ENCODE results near the gene MPZL3.

The MPZL3 gene

DNA sequence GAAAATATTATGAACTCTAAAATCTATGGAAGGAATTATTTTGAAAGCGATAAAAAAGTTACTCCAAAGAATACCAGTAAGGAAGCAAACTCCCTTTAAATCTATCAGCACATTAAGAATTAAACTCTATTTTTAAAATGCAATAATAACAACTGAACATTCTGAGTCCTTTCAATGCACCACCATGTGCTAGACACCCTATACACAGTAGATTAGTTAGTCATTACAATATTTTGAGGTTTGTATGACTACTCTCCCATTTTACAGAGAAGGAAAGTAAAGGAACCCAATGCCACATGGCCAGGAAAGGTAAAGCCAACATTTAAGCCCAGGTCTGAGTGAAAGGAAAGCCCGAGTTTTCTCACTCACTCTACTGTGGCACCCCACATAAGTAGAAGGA lies 45.1 kb downstream of the MPZL3 start:
- H3K4me3 ChIP-seq (ENCODE audit: low read length) = no peak overlapping the region
- H3K27me3 ChIP-seq (ENCODE audit: control insufficient read depth, insufficient read depth, low read length) = no peaks in the 10 kb centered on the region

DNA sequence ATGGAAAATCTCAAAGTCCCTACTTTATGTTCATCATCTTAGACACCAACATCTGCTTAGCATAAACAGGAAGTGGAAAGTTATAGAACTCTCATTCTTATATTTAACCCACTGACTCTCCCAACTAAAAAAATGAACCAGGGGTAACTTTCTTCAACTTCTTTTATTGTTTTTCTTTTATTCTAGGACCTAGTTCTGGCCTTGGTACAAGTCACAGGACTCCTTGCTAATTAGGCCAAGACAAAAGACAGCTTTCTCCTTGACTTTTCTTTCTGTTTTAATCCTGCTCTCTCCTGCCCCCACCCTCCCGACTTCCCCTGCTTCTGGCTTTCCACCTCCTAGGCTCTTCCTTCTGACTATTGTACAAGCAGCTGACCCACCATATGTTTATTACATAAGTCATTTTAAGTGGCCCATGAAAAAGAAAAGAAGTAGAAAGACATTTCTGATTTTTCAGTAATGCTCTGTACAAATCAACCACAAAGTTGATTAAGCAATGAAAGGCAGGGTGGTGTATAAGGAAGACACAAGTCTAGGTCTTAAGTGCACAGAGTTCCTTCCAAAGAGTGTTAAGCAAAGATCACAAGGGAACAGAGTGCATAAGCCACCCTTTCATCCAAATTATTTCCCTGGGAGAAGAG lies 45.7 kb downstream of the MPZL3 start:
- peaks cover 15% of the 10 kb centered on the region for H3K4me1 ChIP-seq (ENCODE audit: control insufficient read depth, low read depth, low read length)
- no peak overlapping the region for H3K4me3 ChIP-seq (ENCODE audit: low read length)
- no peaks in the 10 kb centered on the region for H3K36me3 ChIP-seq (ENCODE audit: control insufficient read depth, low read depth, low read length)
- no peaks in the 10 kb centered on the region for H3K27me3 ChIP-seq (ENCODE audit: control insufficient read depth, insufficient read depth, low read length)
- no peak overlapping the region for H3K9ac ChIP-seq (ENCODE audit: low read length)
- no peak overlapping the region for H3K27ac ChIP-seq (ENCODE audit: low read length)
- H3K9me3 ChIP-seq (ENCODE audit: control insufficient read depth, low read depth, low read length) = no peaks in the 10 kb centered on the region

More for the DNA sequence above, 45.1 kb downstream of the MPZL3 start:
- no peaks in the 10 kb centered on the region for H3K36me3 ChIP-seq (ENCODE audit: control insufficient read depth, low read depth, low read length)
- no peak overlapping the region for H3K9ac ChIP-seq (ENCODE audit: low read length)
- H3K4me1 ChIP-seq (ENCODE audit: control insufficient read depth, low read depth, low read length) = peaks cover 21% of the 10 kb centered on the region
- H3K9me3 ChIP-seq (ENCODE audit: control insufficient read depth, low read depth, low read length) = no peaks in the 10 kb centered on the region
- no peak overlapping the region for H3K27ac ChIP-seq (ENCODE audit: low read length)

DNA sequence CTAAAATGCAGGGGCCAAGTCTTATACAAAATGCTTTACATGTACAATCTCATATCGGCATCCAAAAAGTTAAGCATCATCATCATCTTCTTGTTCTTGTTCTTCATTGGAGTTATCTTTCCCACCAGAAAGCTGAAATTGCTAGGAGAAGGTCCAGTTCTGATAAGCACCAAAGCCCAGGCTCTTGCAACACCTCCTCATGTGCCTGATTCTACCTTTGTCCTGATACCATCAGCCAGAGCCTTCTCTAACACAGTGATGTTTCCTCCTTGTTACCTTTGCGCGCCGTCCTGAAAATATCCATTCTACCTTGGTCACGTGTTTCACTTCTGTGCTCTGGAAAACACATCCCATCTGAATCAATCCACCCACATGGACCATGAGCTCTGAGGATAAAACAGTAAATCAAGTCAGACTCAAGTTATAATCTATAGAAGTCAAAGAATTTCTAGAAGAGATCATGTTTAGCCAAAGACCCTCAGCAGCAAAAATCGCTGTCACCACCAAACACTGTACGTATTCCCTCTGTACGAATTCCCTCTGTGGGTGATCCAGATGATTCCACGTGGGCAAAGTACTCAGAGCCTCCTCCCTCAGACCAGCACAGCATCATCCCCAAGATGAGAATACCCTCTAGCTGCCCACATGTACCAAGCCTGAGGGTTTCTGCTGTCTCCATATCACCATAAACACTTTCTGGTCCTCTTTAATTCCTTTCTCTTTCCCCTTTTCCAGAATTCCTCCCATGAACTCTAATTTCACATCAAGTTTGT lies 46.4 kb downstream of the MPZL3 start:
- Histone ChIP-seq H3K36me3 (ENCODE audit: control insufficient read depth, low read depth, low read length) (no peaks in the 10 kb centered on the region), H3K4me3 (ENCODE audit: low read length) (no peak overlapping the region), H3K9me3 (ENCODE audit: control insufficient read depth, low read depth, low read length) (no peaks in the 10 kb centered on the region), H3K9ac (ENCODE audit: low read length) (no peak overlapping the region), H3K27ac (ENCODE audit: low read length) (no peak overlapping the region), H3K4me1 (ENCODE audit: control insufficient read depth, low read depth, low read length) (peaks cover 8% of the 10 kb centered on the region), H3K27me3 (ENCODE audit: control insufficient read depth, insufficient read depth, low read length) (no peaks in the 10 kb centered on the region)

DNA sequence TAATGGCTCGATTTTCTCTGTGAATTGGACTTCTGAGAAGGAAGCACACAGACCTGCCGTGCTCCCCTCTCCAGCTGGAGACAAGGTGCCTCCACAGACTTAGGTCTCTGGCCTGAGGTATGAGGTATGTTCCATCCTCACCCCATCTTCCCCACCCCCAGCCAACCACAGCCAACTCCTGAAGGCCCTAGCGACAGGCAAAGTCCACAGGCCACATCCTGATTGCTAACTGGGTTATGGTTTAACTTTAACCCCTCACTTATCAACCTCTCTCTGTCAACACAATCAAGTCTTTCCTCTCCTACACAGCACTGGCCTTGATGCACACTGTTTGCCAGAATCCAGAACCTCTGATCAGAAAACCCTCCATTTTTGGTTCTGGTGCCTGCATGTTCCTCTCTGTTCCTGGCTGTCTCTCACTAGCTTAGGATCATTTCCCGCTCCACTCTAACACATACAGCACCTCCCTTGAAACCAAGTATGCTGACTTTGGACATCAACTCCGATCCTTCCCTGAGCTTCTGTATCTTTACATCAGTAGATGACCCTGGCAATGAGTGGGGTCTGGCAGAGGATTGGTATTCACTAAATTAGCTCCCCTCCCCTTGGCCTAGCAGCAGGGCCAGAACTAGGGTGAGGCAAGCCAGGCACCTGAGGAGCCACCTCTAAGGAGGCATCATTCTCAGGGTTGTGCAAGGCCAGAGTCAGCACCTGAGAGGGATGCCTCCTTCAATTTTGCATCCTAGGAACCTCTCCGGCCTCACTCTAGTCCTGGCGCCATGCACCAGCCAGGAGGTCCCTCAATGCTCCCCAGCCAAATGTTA lies 49.4 kb downstream of the MPZL3 start:
- Histone ChIP-seq H3K4me1 (ENCODE audit: control insufficient read depth, low read depth, low read length) (peaks cover 3% of the 10 kb centered on the region), H3K9ac (ENCODE audit: low read length) (no peak overlapping the region), H3K27me3 (ENCODE audit: control insufficient read depth, insufficient read depth, low read length) (no peaks in the 10 kb centered on the region), H3K27ac (ENCODE audit: low read length) (no peak overlapping the region), H3K36me3 (ENCODE audit: control insufficient read depth, low read depth, low read length) (no peaks in the 10 kb centered on the region), H3K4me3 (ENCODE audit: low read length) (no peak overlapping the region), H3K9me3 (ENCODE audit: control insufficient read depth, low read depth, low read length) (no peaks in the 10 kb centered on the region)

DNA sequence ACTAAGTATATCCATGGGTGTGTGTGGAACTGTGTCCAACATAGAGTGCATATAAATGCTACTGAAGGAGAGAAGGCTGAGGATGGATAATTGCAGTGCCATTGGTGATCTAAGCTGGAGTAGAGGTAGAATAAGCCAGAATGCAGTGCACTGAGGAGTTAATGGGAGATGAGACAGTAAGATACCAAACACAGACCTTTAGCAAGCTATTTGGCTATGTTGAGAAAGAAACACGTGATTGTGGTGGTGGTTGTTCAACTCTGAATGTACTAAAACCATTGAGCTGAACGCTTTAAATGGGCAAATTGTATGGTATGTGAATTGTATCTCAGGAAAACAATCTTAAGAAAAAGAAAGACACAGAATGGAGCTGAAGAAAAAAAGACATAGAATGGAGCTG lies 50.2 kb downstream of the MPZL3 start:
- no peak overlapping the region for H3K4me3 ChIP-seq (ENCODE audit: low read length)
- no peaks in the 10 kb centered on the region for H3K9me3 ChIP-seq (ENCODE audit: control insufficient read depth, low read depth, low read length)
- no peaks in the 10 kb centered on the region for H3K27me3 ChIP-seq (ENCODE audit: control insufficient read depth, insufficient read depth, low read length)
- no peaks in the 10 kb centered on the region for H3K36me3 ChIP-seq (ENCODE audit: control insufficient read depth, low read depth, low read length)
- no peak overlapping the region for H3K9ac ChIP-seq (ENCODE audit: low read length)
- H3K4me1 ChIP-seq (ENCODE audit: control insufficient read depth, low read depth, low read length) = peaks cover 3% of the 10 kb centered on the region
- no peak overlapping the region for H3K27ac ChIP-seq (ENCODE audit: low read length)

DNA sequence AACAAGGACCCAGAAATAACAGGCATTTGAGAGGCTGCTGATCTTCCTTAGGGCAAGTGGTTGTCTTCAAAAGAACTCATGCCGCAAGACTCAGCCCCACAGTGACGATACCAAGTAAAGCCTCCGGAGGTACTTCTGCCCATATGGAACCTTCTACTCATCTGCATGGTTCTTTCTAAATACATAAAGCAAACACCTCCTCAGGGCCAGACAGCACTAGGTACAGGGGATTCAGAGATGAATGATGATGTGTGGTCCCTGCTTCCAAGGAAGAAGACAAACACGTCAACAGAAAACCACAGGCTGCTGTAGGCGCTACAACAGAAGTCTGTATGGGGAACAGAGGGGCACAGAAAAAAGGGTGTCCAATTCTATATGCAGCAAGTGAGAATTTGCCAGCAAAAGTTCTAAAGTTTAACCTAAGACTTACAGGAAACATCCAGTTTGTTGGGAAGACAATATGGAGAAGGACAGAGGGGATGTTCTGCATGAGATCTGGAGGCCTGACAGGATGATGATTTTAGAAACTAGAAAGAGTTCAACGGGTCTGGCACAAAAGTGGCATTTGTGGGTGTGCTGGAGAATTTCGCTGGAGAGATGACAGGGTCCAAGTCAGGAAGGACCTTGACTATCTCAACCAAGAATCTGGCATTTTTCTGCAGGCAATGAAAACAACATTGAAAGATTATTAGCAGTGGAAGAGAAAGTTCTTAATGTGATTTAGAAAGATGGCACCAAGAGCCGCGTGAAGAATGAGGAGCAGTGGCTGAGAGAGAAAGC lies 51.1 kb downstream of the MPZL3 start:
- Histone ChIP-seq H3K27ac (ENCODE audit: low read length) (no peak overlapping the region), H3K27me3 (ENCODE audit: control insufficient read depth, insufficient read depth, low read length) (no peaks in the 10 kb centered on the region), H3K4me3 (ENCODE audit: low read length) (no peak overlapping the region), H3K36me3 (ENCODE audit: control insufficient read depth, low read depth, low read length) (no peaks in the 10 kb centered on the region), H3K4me1 (ENCODE audit: control insufficient read depth, low read depth, low read length) (peaks cover 4% of the 10 kb centered on the region), H3K9ac (ENCODE audit: low read length) (no peak overlapping the region), H3K9me3 (ENCODE audit: control insufficient read depth, low read depth, low read length) (no peaks in the 10 kb centered on the region)

DNA sequence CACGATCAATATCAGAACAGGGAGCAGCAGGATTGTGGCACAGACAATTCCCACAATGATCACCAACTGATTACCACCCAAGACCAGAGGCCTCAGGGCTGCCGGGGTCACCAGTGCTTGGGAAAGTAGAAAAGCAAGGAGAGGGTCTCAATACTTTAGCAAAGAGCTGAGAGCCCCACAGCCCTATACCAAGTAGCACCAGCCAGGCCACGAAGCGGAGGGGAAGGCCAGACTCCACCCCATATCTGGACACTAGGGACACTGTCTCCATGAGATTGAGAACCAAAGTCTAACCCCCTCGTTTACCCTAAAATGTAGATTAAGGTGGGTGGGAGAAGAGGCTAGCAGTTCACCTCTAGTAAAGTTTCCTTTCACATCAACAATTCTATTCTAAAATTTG lies 51.7 kb downstream of the MPZL3 start:
- no peaks in the 10 kb centered on the region for H3K27me3 ChIP-seq (ENCODE audit: control insufficient read depth, insufficient read depth, low read length)
- H3K9ac ChIP-seq (ENCODE audit: low read length) = no peak overlapping the region
- H3K9me3 ChIP-seq (ENCODE audit: control insufficient read depth, low read depth, low read length) = no peaks in the 10 kb centered on the region
- peaks cover 4% of the 10 kb centered on the region for H3K4me1 ChIP-seq (ENCODE audit: control insufficient read depth, low read depth, low read length)
- no peak overlapping the region for H3K4me3 ChIP-seq (ENCODE audit: low read length)
- H3K27ac ChIP-seq (ENCODE audit: low read length) = no peak overlapping the region
- no peaks in the 10 kb centered on the region for H3K36me3 ChIP-seq (ENCODE audit: control insufficient read depth, low read depth, low read length)

DNA sequence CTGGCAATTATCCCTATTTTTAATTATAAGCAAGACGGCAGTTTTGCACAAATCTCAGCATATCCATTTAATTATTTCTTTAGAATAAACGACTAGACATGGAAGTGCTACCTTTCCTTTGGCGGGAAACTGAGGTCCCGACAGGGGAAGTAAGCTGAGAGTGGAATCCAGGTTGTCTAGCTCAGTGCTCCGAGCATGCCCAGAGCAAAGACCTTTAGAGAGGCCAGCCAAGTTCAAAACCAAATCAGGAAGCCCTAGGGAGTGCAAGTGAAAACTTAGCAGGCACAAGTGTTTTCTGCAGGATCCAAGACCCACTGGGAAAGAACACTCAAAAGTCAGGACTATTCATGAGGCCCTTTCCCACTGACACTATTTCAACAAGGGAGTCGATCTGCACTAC lies 53.0 kb downstream of the MPZL3 start:
- Histone ChIP-seq H3K4me3 (ENCODE audit: low read length) (no peak overlapping the region), H3K27ac (ENCODE audit: low read length) (no peak overlapping the region), H3K4me1 (ENCODE audit: control insufficient read depth, low read depth, low read length) (peaks cover 11% of the 10 kb centered on the region), H3K9me3 (ENCODE audit: control insufficient read depth, low read depth, low read length) (no peaks in the 10 kb centered on the region), H3K9ac (ENCODE audit: low read length) (no peak overlapping the region), H3K36me3 (ENCODE audit: control insufficient read depth, low read depth, low read length) (no peaks in the 10 kb centered on the region), H3K27me3 (ENCODE audit: control insufficient read depth, insufficient read depth, low read length) (no peaks in the 10 kb centered on the region)

DNA sequence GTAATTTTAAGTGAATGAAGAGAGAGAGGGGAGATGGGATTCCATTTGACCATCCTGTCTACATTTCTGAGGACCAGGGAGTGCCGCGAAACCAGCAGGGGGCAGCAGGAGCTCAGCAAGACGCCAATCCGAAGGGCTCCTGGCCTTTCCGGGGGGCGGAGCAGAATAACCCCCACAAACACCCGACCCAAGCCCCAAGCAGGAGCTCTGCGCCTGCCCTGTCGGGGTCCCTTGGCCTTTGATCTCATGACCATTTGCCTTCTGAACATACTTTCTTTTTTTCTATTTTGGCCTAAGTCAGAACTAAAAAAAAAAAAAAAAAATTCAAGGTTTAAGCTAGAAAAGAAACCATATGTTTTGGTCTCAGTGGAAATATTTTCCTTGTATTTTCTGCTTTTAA lies 53.8 kb downstream of the MPZL3 start:
- H3K9ac ChIP-seq (ENCODE audit: low read length) = no peak overlapping the region
- H3K36me3 ChIP-seq (ENCODE audit: control insufficient read depth, low read depth, low read length) = no peaks in the 10 kb centered on the region

DNA sequence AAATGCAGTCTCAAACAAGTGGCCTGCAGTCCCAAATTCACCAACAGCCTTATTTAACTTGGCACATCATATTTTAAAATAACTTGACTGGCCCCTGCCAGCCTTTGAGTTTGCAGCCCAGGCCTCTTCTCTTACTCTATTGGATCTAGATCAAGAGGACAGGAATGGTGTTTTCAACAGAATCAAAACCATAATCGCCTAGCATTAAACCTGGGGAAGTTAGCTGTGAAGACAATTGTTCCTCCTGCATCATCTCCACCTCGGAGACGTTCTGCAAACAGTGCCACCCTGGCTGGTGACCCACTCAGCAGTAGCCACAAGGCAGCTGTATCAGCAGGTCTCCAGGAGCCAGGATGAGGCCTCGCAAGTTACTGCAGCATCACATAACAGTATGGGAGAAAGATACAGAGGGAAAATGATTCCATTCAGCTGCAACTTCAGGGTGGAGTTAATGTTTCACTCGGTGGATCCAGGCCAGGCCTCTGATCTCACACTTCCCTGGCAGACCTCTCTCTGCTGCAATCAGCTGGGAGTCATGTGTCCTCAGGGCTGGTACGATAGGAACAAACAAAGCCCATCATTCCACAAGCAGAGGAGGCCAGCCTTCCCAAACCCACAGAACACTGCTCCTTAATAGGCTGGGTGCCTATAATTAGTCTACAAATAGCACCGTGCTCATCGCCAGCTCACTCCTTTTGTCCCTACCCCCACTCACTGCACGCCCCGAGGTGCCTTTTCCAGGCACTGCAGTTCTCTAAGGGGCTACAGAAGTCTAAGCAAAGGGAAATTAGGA lies 57.1 kb downstream of the MPZL3 start:
- H3K4me1 ChIP-seq (ENCODE audit: control insufficient read depth, low read depth, low read length) = peaks cover 11% of the 10 kb centered on the region
- H3K9me3 ChIP-seq (ENCODE audit: control insufficient read depth, low read depth, low read length) = no peaks in the 10 kb centered on the region
- H3K4me3 ChIP-seq (ENCODE audit: low read length) = no peak overlapping the region
- H3K9ac ChIP-seq (ENCODE audit: low read length) = no peak overlapping the region
- no peaks in the 10 kb centered on the region for H3K36me3 ChIP-seq (ENCODE audit: control insufficient read depth, low read depth, low read length)
- H3K27ac ChIP-seq (ENCODE audit: low read length) = no peak overlapping the region
- H3K27me3 ChIP-seq (ENCODE audit: control insufficient read depth, insufficient read depth, low read length) = no peaks in the 10 kb centered on the region

More for the DNA sequence above, 53.8 kb downstream of the MPZL3 start:
- Histone ChIP-seq H3K27me3 (ENCODE audit: control insufficient read depth, insufficient read depth, low read length) (no peaks in the 10 kb centered on the region), H3K4me3 (ENCODE audit: low read length) (no peak overlapping the region), H3K27ac (ENCODE audit: low read length) (no peak overlapping the region), H3K9me3 (ENCODE audit: control insufficient read depth, low read depth, low read length) (no peaks in the 10 kb centered on the region), H3K4me1 (ENCODE audit: control insufficient read depth, low read depth, low read length) (peaks cover 11% of the 10 kb centered on the region)
